ENCODE results near the gene GPR32. TPM values are rescaled to one million over a fixed set of nuclear protein-coding genes. Genes with fewer than 3 reads are reported as not detected.
A peak's percentile ranks its signal among the peaks of the same experiment; 100 is the strongest.

The GPR32 gene
- total RNA-seq, 1 donor from 2014 or later, result not detected

DNA sequence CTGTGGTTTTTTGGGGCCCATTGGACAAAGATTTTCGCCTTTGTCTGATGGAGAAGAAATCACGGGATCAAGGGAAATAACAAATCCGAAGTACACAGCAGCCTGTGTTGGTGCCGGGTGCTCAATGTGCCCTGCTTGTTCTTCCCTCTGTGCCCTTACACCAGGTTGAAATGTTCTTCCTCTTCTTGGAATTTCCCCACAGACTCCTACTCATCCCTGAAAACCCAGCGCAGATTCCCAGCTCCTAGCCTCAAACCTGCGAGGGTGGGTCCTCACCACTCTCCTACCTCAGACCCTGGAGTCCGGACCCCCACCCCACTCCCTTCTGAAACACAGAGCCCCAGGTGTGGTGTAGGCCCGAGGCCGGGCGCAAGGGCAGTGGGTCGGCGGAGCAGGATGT is 15.1 kb downstream of the GPR32 start:
- Mint-ChIP-seq H3K27me3 (peaks cover 33% of the 10 kb centered on the region), H3K4me1 (ENCODE audit: unreplicated experiment) (peaks cover 13% of the 10 kb centered on the region), H3K36me3 (no peaks in the 10 kb centered on the region), H3K4me3 (no peak overlapping the region), H3K27ac (no peak overlapping the region), H3K9me3 (no peaks in the 10 kb centered on the region)
- DNase-seq (ENCODE audit: extremely low spot score, unreplicated experiment), result no peak
- TF ChIP-seq, protein P1, sequence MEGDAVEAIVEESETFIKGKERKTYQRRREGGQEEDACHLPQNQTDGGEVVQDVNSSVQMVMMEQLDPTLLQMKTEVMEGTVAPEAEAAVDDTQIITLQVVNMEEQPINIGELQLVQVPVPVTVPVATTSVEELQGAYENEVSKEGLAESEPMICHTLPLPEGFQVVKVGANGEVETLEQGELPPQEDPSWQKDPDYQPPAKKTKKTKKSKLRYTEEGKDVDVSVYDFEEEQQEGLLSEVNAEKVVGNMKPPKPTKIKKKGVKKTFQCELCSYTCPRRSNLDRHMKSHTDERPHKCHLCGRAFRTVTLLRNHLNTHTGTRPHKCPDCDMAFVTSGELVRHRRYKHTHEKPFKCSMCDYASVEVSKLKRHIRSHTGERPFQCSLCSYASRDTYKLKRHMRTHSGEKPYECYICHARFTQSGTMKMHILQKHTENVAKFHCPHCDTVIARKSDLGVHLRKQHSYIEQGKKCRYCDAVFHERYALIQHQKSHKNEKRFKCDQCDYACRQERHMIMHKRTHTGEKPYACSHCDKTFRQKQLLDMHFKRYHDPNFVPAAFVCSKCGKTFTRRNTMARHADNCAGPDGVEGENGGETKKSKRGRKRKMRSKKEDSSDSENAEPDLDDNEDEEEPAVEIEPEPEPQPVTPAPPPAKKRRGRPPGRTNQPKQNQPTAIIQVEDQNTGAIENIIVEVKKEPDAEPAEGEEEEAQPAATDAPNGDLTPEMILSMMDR (conservative IDR thresholded peaks at IDR 0.05), result no peak

DNA sequence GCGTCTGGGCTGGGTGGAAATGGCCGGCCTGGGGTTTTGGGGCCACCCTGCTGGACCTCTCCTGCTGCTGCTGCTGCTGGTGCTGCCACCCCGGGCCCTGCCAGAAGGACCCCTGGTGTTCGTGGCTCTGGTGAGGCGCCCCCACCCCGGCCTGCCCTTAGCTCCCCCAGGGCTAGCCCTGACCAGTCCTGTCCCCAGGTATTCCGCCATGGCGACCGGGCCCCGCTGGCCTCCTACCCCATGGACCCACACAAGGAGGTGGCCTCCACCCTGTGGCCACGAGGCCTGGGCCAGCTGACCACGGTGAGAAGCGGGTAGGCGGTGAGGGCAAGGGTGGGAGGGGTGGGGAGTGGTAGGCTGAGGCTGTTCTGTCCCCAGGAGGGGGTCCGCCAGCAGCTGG is 20.1 kb downstream of the GPR32 start, which contains the start of gene ACP4:
Gene ACP4 (plus strand): TSS at position 20 of the 400 bp plus-strand sequence. CDS start 0 bp downstream, at position 20.
- Mint-ChIP-seq H3K9me3 (no peaks in the 10 kb centered on the region), H3K4me3 (peak within 1 kb of the TSS; percentile 26), H3K27me3 (peaks cover 3% of the 10 kb centered on the region), H3K4me1 (ENCODE audit: unreplicated experiment) (peaks cover 4% of the 10 kb centered on the region), H3K27ac (peak within 1 kb of the TSS; percentile 47), H3K36me3 (no peaks in the 10 kb centered on the region)
- no peak for DNase-seq (ENCODE audit: extremely low spot score, unreplicated experiment)
- TF ChIP-seq, protein P1 (conservative IDR thresholded peaks at IDR 0.05), result no peak

GRCh38 chr19:50790922-50791467 is 20.7 kb downstream of the GPR32 start:
- H3K27ac Mint-ChIP-seq, result peak overlapping the region; percentile 47

DNA sequence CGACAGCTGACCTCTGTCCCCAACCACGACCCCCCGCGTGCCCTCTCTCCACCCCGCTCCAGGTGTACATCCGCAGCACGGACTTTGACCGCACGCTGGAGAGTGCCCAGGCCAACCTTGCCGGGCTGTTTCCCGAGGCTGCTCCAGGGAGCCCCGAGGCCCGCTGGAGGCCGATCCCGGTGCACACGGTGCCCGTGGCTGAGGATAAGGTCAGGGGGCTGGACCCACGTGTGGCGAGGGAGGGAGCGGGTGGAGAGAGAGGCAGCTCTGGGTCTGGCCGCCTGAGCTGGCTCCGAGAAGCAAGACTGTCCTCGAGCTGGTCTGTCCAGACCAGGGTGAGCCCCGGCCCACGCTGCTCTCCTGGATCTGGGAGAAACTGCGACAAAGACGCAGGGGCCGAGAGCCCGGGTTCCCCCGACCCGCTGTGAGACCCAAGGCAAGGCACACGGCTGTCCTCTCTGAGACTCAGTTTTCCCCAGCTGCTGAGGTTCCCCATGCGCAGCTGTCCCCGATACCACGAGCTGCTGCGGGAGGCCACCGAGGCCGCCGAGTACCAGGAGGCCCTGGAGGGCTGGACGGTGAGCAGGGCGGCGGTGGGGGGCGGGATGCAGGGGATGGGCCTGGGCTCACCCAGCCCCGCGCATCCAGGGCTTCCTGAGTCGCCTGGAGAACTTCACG is 21.5 kb downstream of the GPR32 start:
- H3K27me3 Mint-ChIP-seq, result no peaks in the 10 kb centered on the region

More at GRCh38 chr19:50790922-50791467, 20.7 kb downstream of the GPR32 start:
- TF ChIP-seq, protein P1 (conservative IDR thresholded peaks at IDR 0.05), result no peak
- no peaks in the 10 kb centered on the region for H3K27me3 Mint-ChIP-seq
- H3K36me3 Mint-ChIP-seq, result no peaks in the 10 kb centered on the region
- H3K4me3 Mint-ChIP-seq, result peak overlapping the region; percentile 26
- H3K4me1 Mint-ChIP-seq (ENCODE audit: unreplicated experiment), result no peaks in the 10 kb centered on the region
- H3K9me3 Mint-ChIP-seq, result no peaks in the 10 kb centered on the region
- DNase-seq (ENCODE audit: extremely low spot score, unreplicated experiment), result no peak

GRCh38 chr19:50792272-50793250 is 22.3 kb downstream of the GPR32 start:
- H3K36me3 Mint-ChIP-seq, result no peaks in the 10 kb centered on the region
- no peak for DNase-seq (ENCODE audit: extremely low spot score, unreplicated experiment)
- TF ChIP-seq, protein P1 (conservative IDR thresholded peaks at IDR 0.05), result no peak
- no peak overlapping the region for H3K4me3 Mint-ChIP-seq
- H3K27ac Mint-ChIP-seq, result no peak overlapping the region
- no peaks in the 10 kb centered on the region for H3K9me3 Mint-ChIP-seq
- no peaks in the 10 kb centered on the region for H3K4me1 Mint-ChIP-seq (ENCODE audit: unreplicated experiment)
- no peaks in the 10 kb centered on the region for H3K27me3 Mint-ChIP-seq

More for the DNA sequence above, 21.5 kb downstream of the GPR32 start:
- DNase-seq (ENCODE audit: extremely low spot score, unreplicated experiment), result no peak
- H3K27ac Mint-ChIP-seq, result peak overlapping the region; percentile 47
- H3K36me3 Mint-ChIP-seq, result no peaks in the 10 kb centered on the region
- H3K4me1 Mint-ChIP-seq (ENCODE audit: unreplicated experiment), result no peaks in the 10 kb centered on the region
- TF ChIP-seq, protein P1 (conservative IDR thresholded peaks at IDR 0.05), result no peak
- no peaks in the 10 kb centered on the region for H3K9me3 Mint-ChIP-seq
- no peak overlapping the region for H3K4me3 Mint-ChIP-seq
